DMS 273 treated with DMSO at 0.1 percent for 48 hours (cell line): ENCODE data around the gene MYOCOS.
"Not testable (repeated sequence)": the region's sequence is repeated elsewhere in the genome, so short reads cannot be mapped to it uniquely, and the experiment has no call there.

ENCODE experiments used
- DNase-seq: peaks from one replicate; lab custom pipeline; 2025; lab: John Stamatoyannopoulos, UW

The MYOCOS gene

GRCh38 chr1:171622152-171622462 is at the start of gene MYOCOS:
Gene MYOCOS, plus strand, starts transcription at chr1:171622243. Its CDS starts 1,641 bp downstream, at chr1:171623884.
- DNase-seq = no peak

- no peak for DNase-seq
Observed at GRCh38 chr1:171576144-171576543, 45.9 kb upstream of the MYOCOS start.

- no peak for DNase-seq
Observed at GRCh38 chr1:171581226-171581625, 40.8 kb upstream of the MYOCOS start.

GRCh38 chr1:171581766-171582165 is 40.3 kb upstream of the MYOCOS start:
- DNase-seq = no peak

- DNase-seq = no peak
Observed at GRCh38 chr1:171582589-171582988, 39.5 kb upstream of the MYOCOS start.

- DNase-seq = no peak
Observed at GRCh38 chr1:171583591-171584201, 38.3 kb upstream of the MYOCOS start.

- no peak for DNase-seq
Observed at GRCh38 chr1:171585715-171586114, 36.3 kb upstream of the MYOCOS start.

GRCh38 chr1:171588230-171588629 is 33.8 kb upstream of the MYOCOS start:
- DNase-seq = no peak

- no peak for DNase-seq
Observed at GRCh38 chr1:171590022-171590421, 32.0 kb upstream of the MYOCOS start.

- no peak for DNase-seq
Observed at GRCh38 chr1:171595324-171595723, 26.7 kb upstream of the MYOCOS start.

- no peak for DNase-seq
Observed at GRCh38 chr1:171596119-171596518, 25.9 kb upstream of the MYOCOS start.

- DNase-seq = no peak
Observed at GRCh38 chr1:171596705-171597104, 25.3 kb upstream of the MYOCOS start.

- no peak for DNase-seq
Observed at GRCh38 chr1:171597203-171597602, 24.8 kb upstream of the MYOCOS start.

- not testable (repeated sequence) for DNase-seq
Observed at GRCh38 chr1:171600310-171600709, 21.7 kb upstream of the MYOCOS start.

- no peak for DNase-seq
Observed at GRCh38 chr1:171600862-171601261, 21.2 kb upstream of the MYOCOS start.

GRCh38 chr1:171603042-171603441 is 19.0 kb upstream of the MYOCOS start:
- DNase-seq = not testable (repeated sequence)

- no peak for DNase-seq
Observed at GRCh38 chr1:171606402-171606941, 15.6 kb upstream of the MYOCOS start.

GRCh38 chr1:171610385-171610784 is 11.7 kb upstream of the MYOCOS start:
- DNase-seq = no peak

GRCh38 chr1:171611306-171611705 is 10.7 kb upstream of the MYOCOS start:
- no peak for DNase-seq

- DNase-seq = no peak
Observed at GRCh38 chr1:171613282-171613681, 8.8 kb upstream of the MYOCOS start.

- not testable (repeated sequence) for DNase-seq
Observed at GRCh38 chr1:171615122-171615906, 6.7 kb upstream of the MYOCOS start.

GRCh38 chr1:171616586-171616985 is 5.5 kb upstream of the MYOCOS start:
- no peak for DNase-seq

- no peak for DNase-seq
Observed at GRCh38 chr1:171623651-171624331, 1.7 kb downstream of the MYOCOS start.
